ENCODE results near the gene YJEFN3.

The YJEFN3 gene

DNA sequence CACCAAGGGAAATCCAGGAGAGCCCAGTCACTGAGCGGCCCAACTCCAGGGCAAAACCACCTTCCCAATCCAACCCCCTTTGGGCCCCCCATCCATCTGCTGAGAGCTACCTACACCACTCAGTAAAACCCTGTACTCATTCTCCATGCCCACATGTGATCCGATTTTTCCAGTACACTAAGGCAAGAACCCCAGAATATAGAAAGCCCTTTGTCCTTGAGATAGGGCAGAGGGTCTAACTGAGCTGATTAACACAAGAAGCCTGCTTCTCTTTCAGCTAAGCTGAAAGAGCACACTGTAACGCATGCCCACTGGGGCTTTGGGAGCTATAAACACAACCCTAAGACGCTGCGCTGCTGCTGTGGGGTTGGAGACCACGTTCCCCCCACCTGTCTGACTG, 53.8 kb downstream of the YJEFN3 start:
- no peak for DNase-seq (ENCODE audit: low read depth, low spot score)

DNA sequence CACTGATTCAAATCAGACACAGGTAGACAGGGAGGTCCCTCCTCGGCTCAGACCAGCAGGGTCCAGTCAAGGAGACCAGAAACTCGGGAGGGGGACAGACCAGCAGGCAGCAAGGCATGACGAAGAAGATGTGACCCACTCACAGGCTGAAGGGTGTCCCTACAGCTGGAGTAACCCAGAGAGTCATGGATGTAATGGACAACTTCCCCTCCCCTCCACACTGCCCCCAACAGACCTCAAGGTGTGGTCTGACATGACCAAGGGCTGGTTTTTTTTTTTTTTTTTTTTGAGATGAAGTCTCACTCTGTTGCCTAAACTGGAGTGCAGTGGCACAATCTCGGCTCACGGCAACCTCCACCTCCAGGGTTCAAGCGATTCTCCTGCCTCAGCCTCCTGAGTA, 55.6 kb downstream of the YJEFN3 start:
- DNase-seq (ENCODE audit: low read depth, low spot score), result no peak
